ENCODE measurements around the gene UGT1A6. TPM values are rescaled to one million over a fixed set of nuclear protein-coding genes. Genes with fewer than 3 reads are reported as not detected.

UGT1A6 gene
- total and polyA plus RNA-seq, 5 donors = not detected

DNA sequence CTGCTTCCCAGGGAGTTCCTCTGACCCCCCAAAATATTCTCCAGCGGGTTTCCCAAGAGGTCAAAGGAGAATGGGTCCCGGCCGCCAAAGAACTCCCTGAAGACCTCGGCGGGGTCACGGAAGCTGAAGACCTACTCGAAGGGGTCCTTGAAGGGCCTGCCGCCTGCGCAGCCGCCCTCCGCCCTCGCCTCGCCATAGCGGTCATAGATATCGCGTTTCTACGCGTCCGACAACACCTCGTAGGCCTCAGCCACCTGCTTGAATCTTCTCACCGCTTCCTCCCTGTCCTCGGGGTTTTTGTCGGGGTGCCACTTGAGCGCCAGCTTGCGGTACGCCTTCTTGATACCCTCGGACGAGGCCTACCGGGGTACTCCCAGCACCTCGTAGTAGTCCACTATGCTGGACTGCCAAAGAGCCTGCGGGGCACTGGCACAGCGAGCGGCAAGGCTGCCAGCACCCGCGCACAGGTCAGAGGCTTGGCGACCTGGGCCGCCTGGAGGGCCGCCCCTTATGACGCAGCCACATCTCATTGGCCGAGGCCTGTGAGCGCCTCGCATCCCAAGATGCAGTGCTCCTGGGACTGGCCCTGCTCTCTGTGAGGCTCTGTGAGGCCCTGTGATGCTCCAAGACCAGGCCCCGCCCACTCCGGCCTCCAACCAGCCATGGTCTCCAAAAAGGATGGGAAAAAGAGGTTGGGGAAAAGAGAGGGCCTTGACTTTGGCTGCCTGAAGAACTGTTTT, 62.4 kb downstream of the UGT1A6 start:
- Histone ChIP-seq H3K4me3 (ENCODE audit: low read length) (no peak overlapping the region), H3K27ac (ENCODE audit: low read length) (no peak overlapping the region), H3K4me1 (ENCODE audit: control insufficient read depth, insufficient read depth, low read length) (no peaks in the 10 kb centered on the region), H3K27me3 (ENCODE audit: control insufficient read depth, insufficient read depth) (no peaks in the 10 kb centered on the region), H3K9me3 (ENCODE audit: control insufficient read depth, low read length) (peaks cover 2% of the 10 kb centered on the region)
- ATAC-seq (no peak), DNase-seq (no peak)
- 90% methylated on average over 42 of the region's 44 CpGs for WGBS
- intact Hi-C loops (cut with DNase I) = no loop called here

DNA sequence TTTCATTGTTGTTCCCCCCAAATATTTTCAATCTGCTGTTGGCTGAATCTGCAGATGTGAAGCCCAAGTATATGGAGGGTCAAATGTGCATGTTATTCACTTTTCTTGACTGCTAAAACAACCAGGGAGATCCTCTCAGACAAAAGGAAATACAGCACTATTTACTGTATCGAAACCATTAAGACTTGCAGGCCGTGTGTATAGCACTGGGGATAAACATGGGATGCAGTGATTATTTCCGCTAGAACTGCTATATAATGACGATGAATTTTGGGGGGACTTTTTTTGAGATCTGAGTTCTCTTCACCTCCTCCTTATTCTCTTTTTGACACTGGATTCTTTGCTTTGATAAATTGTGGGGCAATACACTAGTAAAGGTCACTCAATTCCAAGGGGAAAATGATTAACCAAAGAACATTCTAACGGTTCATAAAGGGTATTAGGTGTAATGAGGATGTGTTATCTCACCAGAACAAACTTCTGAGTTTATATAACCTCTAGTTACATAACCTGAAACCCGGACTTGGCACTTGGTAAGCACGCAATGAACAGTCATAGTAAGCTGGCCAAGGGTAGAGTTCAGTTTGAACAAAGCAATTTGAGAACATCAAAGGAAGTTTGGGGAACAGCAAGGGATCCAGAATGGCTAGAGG, 63.9 kb downstream of the UGT1A6 start:
- no peak for ATAC-seq

DNA sequence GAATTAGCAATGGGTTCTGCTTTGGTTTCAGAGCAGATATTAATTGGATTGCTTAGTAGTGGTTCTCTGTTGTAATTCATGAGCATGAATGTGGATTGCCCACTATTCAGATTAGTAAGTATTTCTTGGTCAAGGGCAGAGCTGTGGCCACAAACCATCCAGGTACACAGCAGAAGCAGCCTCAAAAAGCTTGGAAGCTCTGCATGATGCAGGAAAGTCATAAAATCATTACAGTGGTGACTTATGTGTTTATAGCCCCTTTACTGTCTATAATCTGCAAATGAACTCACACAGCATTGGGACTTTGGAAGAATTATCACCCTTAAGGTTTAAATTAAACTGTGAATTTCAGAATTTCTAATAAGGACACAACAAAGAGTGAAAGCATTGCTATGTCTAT, 65.5 kb downstream of the UGT1A6 start:
- Histone ChIP-seq H3K4me3 (ENCODE audit: low read length) (no peak overlapping the region), H3K27ac (ENCODE audit: low read length) (no peak overlapping the region), H3K4me1 (ENCODE audit: control insufficient read depth, insufficient read depth, low read length) (no peaks in the 10 kb centered on the region), H3K27me3 (ENCODE audit: control insufficient read depth, insufficient read depth) (no peaks in the 10 kb centered on the region), H3K9me3 (ENCODE audit: control insufficient read depth, low read length) (no peaks in the 10 kb centered on the region)
- ATAC-seq (no peak), DNase-seq (no peak)
- intact Hi-C loops (cut with DNase I) = no loop called here

More for the DNA sequence above, 63.9 kb downstream of the UGT1A6 start:
- Histone ChIP-seq H3K9me3 (ENCODE audit: control insufficient read depth, low read length) (no peaks in the 10 kb centered on the region), H3K4me3 (ENCODE audit: low read length) (no peak overlapping the region), H3K27me3 (ENCODE audit: control insufficient read depth, insufficient read depth) (no peaks in the 10 kb centered on the region), H3K27ac (ENCODE audit: low read length) (no peak overlapping the region), H3K4me1 (ENCODE audit: control insufficient read depth, insufficient read depth, low read length) (no peaks in the 10 kb centered on the region)
- intact Hi-C loops (cut with DNase I) = no loop called here
- DNase-seq = no peak
- WGBS = 80% methylated on average over 7 of the region's 7 CpGs

GRCh38 chr2:233758849-233759248, 66.2 kb downstream of the UGT1A6 start:
- ATAC-seq (no peak), DNase-seq (no peak)
- H3K27ac ChIP-seq (ENCODE audit: low read length) = no peak overlapping the region
- no peak overlapping the region for H3K4me3 ChIP-seq (ENCODE audit: low read length)
- no peaks in the 10 kb centered on the region for H3K4me1 ChIP-seq (ENCODE audit: control insufficient read depth, insufficient read depth, low read length)
- intact Hi-C loops (cut with DNase I) = no loop called here
- H3K9me3 ChIP-seq (ENCODE audit: control insufficient read depth, low read length) = no peaks in the 10 kb centered on the region
- 81% methylated on average over 2 of the region's 2 CpGs for WGBS
- no peaks in the 10 kb centered on the region for H3K27me3 ChIP-seq (ENCODE audit: control insufficient read depth, insufficient read depth)

DNA sequence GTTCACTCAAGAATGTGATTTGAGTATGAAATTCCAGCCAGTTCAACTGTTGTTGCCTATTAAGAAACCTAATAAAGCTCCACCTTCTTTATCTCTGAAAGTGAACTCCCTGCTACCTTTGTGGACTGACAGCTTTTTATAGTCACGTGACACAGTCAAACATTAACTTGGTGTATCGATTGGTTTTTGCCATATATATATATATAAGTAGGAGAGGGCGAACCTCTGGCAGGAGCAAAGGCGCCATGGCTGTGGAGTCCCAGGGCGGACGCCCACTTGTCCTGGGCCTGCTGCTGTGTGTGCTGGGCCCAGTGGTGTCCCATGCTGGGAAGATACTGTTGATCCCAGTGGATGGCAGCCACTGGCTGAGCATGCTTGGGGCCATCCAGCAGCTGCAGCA, 67.4 kb downstream of the UGT1A6 start, which contains the start of gene UGT1A1:
Gene UGT1A1, plus strand, starts transcription at position 228 of the 400 bp plus-strand sequence. Its CDS starts 18 bp downstream, at position 246.
- WGBS = 90% methylated on average over 6 of the region's 6 CpGs
- DNase-seq = no peak
- H3K4me3 ChIP-seq (ENCODE audit: low read length) = no peak within 1 kb of the TSS
- H3K27me3 ChIP-seq (ENCODE audit: control insufficient read depth, insufficient read depth) = no peaks in the 10 kb centered on the region
- no peaks in the 10 kb centered on the region for H3K9me3 ChIP-seq (ENCODE audit: control insufficient read depth, low read length)
- no peaks in the 10 kb centered on the region for H3K4me1 ChIP-seq (ENCODE audit: control insufficient read depth, insufficient read depth, low read length)
- intact Hi-C loops (cut with DNase I) = no loop called here
- H3K27ac ChIP-seq (ENCODE audit: low read length) = no peak within 1 kb of the TSS
- no peak for ATAC-seq

GRCh38 chr2:233761040-233761769, 68.5 kb downstream of the UGT1A6 start:
- Histone ChIP-seq H3K27me3 (ENCODE audit: control insufficient read depth, insufficient read depth) (no peaks in the 10 kb centered on the region), H3K4me3 (ENCODE audit: low read length) (no peak overlapping the region), H3K4me1 (ENCODE audit: control insufficient read depth, insufficient read depth, low read length) (no peaks in the 10 kb centered on the region), H3K27ac (ENCODE audit: low read length) (no peak overlapping the region), H3K9me3 (ENCODE audit: control insufficient read depth, low read length) (no peaks in the 10 kb centered on the region)
- intact Hi-C loops (cut with DNase I) = no loop called here
- no peak for DNase-seq
- WGBS = 68% methylated on average over 4 of the region's 4 CpGs
- ATAC-seq = no peak

DNA sequence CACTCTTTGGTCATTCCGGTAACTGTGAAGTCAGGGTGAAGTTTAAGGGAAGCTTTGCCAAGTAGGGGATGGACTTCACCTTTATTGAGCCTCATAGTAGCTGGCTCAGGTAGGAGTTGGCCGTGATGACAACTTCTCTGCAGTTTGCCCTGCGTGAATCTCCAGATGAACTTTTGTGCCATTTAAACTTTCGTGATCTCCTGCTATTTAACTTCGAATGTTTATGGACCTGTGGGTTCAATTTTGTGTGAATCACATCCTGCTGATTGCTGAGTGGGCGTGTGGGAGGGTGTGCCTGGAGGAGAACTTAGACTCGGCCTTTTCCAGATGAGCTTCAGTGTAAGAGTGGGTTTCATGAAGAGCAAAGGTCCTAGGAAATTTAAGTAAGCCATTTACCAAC, 71.6 kb downstream of the UGT1A6 start:
- WGBS = 63% methylated on average over 7 of the region's 7 CpGs
- DNase-seq (no peak), ATAC-seq (no peak)
- Histone ChIP-seq H3K27me3 (ENCODE audit: control insufficient read depth, insufficient read depth) (no peaks in the 10 kb centered on the region), H3K4me3 (ENCODE audit: low read length) (no peak overlapping the region), H3K4me1 (ENCODE audit: control insufficient read depth, insufficient read depth, low read length) (no peaks in the 10 kb centered on the region), H3K27ac (ENCODE audit: low read length) (no peak overlapping the region), H3K9me3 (ENCODE audit: control insufficient read depth, low read length) (no peaks in the 10 kb centered on the region)
- intact Hi-C loops (cut with DNase I) = no loop called here

DNA sequence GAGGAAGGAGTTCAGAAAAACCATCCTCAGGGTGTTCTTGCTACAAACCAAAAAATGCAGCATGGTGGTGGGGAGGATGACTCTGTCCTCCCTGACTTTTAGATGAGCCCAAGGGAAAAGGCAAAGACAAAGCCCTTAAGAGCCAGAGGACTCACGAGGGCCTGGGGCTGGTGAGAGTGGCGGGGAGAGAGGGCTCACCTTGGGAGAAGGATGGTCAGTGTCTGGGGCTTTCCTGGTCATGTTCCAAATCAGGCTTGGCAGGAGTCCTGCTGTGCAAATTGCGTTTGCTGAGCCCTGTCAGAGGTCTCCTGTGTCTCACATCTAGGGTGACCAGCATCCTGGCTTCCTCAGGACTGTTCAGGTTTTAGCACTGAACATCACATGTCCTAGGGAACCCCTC, 72.1 kb downstream of the UGT1A6 start:
- ATAC-seq = no peak
- H3K4me3 ChIP-seq (ENCODE audit: low read length) = no peak overlapping the region
- no peak for DNase-seq
- H3K27me3 ChIP-seq (ENCODE audit: control insufficient read depth, insufficient read depth) = no peaks in the 10 kb centered on the region
- H3K9me3 ChIP-seq (ENCODE audit: control insufficient read depth, low read length) = no peaks in the 10 kb centered on the region
- H3K4me1 ChIP-seq (ENCODE audit: control insufficient read depth, insufficient read depth, low read length) = no peaks in the 10 kb centered on the region
- intact Hi-C loops (cut with DNase I) = no loop called here
- WGBS = 56% methylated on average over 3 of the region's 3 CpGs
- no peak overlapping the region for H3K27ac ChIP-seq (ENCODE audit: low read length)

GRCh38 chr2:233766416-233766815, 73.7 kb downstream of the UGT1A6 start:
- DNase-seq (no peak), ATAC-seq (no peak)
- Histone ChIP-seq H3K27me3 (ENCODE audit: control insufficient read depth, insufficient read depth) (no peaks in the 10 kb centered on the region), H3K9me3 (ENCODE audit: control insufficient read depth, low read length) (no peaks in the 10 kb centered on the region), H3K4me3 (ENCODE audit: low read length) (no peak overlapping the region), H3K27ac (ENCODE audit: low read length) (no peak overlapping the region), H3K4me1 (ENCODE audit: control insufficient read depth, insufficient read depth, low read length) (no peaks in the 10 kb centered on the region)
- WGBS = 74% methylated on average over 4 of the region's 4 CpGs
- intact Hi-C loops (cut with DNase I) = no loop called here

DNA sequence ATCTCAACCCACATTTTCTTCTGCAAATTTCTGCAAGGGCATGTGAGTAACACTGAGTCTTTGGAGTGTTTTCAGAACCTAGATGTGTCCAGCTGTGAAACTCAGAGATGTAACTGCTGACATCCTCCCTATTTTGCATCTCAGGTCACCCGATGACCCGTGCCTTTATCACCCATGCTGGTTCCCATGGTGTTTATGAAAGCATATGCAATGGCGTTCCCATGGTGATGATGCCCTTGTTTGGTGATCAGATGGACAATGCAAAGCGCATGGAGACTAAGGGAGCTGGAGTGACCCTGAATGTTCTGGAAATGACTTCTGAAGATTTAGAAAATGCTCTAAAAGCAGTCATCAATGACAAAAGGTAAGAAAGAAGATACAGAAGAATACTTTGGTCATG, 75.4 kb downstream of the UGT1A6 start:
- DNase-seq (no peak), ATAC-seq (no peak)
- intact Hi-C loops (cut with DNase I) = no loop called here
- H3K9me3 ChIP-seq (ENCODE audit: control insufficient read depth, low read length) = no peaks in the 10 kb centered on the region
- no peaks in the 10 kb centered on the region for H3K4me1 ChIP-seq (ENCODE audit: control insufficient read depth, insufficient read depth, low read length)
- no peak overlapping the region for H3K27ac ChIP-seq (ENCODE audit: low read length)
- H3K4me3 ChIP-seq (ENCODE audit: low read length) = no peak overlapping the region
- no peaks in the 10 kb centered on the region for H3K27me3 ChIP-seq (ENCODE audit: control insufficient read depth, insufficient read depth)
- 72% methylated on average over 4 of the region's 4 CpGs for WGBS

- H3K27me3 ChIP-seq (ENCODE audit: control insufficient read depth, insufficient read depth) = no peaks in the 10 kb centered on the region
- H3K9me3 ChIP-seq (ENCODE audit: control insufficient read depth, low read length) = no peaks in the 10 kb centered on the region
- H3K4me3 ChIP-seq (ENCODE audit: low read length) = no peak overlapping the region
- H3K4me1 ChIP-seq (ENCODE audit: control insufficient read depth, insufficient read depth, low read length) = no peaks in the 10 kb centered on the region
- ATAC-seq = no peak
- DNase-seq = no peak
- H3K27ac ChIP-seq (ENCODE audit: low read length) = no peak overlapping the region
- 93% methylated on average over 9 of the region's 9 CpGs for WGBS
- intact Hi-C loops (cut with DNase I) = no loop called here
Observed at GRCh38 chr2:233769260-233769659, 76.6 kb downstream of the UGT1A6 start.
